NOMO-1 treated with dmso at 0.1 percent for 144 hours (cell line): ENCODE data around the gene MXI1.

Experiments
- DNase-seq: peaks from one replicate; lab custom pipeline; 2025; ENCODE audit not compliant: unreplicated experiment; lab: John Stamatoyannopoulos, UW

The MXI1 gene

DNA sequence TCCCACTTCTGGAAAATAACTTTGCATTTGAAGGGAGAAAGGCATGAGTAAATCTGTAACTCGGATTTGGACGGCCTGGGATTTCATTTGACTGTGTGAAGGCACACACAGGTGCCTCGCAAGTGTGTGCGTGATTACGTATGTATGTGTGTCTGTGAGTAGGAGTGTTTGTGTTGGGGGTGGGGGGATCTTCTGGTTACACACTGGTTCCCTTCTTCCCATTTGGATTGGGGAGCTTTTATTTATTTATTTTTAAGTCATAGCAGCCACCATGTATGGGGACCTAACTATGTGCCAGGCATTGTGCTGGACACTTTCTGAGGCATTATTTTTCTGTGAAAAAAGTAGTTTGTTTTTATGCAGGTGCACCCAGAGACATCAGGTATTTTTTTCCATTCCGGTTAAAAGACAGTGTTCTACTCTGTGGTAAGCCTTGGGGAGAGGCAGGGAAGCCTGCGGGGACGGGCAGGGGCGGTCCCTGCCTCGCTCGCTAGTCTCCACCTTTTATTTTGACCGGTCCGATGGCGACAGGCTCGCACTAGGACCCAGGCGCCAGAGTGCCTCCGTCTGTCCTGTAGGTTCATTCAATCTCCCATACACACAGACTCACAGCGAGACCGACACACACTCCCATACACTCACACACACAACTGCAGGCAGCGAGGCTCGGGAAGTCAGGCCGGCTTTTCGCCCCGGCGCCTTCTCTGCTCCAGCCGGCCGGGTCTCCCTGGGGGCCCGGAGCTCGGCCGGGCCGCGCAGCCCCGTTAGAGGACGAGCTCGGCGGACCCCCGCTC is at the start of gene MXI1:
Gene MXI1, plus strand, starts transcription at position 595 of the 794 bp plus-strand sequence. CDS start 204 bp downstream, outside the sequence.
- peak; percentile 77 for DNase-seq

- DNase-seq: no peak
These were observed 49.1 kb upstream of the MXI1 start for GRCh38 chr10:110158051-110159005.

- no peak for DNase-seq
These were observed 47.3 kb upstream of the MXI1 start for GRCh38 chr10:110160081-110160480.

DNA sequence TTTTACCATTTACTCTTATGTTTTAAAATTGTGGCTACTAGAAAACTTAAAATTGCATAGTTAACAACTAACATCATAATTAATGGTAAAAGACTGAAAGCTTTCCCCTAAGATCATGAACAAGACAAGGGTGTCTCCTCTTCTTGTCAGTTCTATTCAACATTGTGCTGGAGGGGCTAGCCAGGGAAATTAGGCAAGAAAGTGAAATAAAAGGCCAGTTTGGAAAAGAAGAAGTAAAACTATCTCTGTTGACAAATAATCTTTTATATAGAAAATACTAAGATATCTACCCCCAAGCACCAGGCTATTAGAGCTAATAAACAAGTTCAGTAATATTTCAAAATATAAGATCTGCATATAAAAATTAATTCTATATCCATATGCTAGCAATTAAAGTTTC is 46.9 kb upstream of the MXI1 start:
- peak; percentile 20 for DNase-seq

DNA sequence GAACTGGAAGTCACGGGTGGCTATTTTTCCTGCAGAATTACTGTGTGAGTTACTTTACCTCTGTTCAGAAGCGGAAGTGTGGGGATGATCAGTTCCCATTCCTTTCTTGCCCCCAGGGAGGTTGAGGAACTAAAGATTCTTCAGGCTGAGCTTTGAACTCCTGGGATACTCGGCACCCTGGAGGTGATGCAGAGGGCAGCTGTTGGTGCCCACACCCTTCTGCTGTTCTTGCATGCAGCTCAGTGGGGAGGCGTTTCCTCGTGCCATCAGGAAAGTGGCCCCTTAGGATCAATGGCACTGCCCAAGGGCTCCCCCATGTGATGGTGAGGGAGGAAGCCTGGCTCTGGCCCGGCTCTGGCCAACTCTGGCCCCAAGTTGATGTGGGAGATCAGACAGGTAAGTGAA is 44.7 kb upstream of the MXI1 start:
- peak; percentile 19 for DNase-seq

DNA sequence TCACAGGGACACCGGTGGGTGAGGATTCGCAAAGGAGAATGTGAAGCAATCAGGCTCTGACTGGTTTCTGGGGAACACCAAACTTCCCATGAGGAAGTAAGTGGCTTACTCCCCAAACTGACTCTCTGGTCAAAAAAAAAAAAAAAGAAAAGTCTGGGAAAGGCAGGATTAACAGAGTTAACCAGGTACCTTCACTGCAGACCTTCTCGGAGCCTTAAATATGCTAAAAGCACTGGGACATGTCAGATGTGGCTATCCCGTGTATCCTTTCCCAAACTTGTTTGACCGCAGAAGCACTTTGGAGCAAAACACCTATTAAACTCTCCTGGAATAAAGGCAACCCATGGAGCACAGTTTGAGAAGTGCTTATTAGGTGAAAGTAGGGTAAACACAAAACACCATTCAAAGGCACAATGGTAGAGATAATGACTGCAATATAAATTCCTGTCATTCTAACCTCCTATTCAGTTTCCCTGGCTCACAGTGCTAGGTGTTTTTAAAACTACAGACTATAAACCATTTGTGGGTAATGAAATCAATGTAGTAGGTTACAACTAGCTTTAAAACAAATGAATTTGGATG is 44.1 kb upstream of the MXI1 start:
- no peak for DNase-seq

- no peak for DNase-seq
These were observed 43.6 kb upstream of the MXI1 start for GRCh38 chr10:110163841-110164240.

DNA sequence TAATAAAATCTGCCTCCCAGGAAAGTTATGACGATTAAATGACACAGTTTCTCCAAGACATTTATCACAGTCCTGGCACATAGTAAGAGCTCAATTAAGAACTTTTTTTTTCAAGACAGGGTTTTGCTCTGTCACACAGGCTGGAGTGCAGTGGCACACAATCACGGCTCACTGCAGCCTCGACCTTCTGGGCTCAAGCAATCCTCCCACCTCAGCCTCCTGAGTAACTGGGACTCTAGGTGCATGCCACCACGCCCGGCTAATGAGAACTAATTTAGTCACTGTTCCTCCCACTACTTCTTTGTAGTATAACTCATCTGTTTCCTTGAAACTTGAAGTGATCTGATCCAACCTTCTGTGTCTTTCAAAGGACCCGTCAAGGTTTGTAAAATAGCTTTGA is 42.2 kb upstream of the MXI1 start:
- no peak for DNase-seq

DNA sequence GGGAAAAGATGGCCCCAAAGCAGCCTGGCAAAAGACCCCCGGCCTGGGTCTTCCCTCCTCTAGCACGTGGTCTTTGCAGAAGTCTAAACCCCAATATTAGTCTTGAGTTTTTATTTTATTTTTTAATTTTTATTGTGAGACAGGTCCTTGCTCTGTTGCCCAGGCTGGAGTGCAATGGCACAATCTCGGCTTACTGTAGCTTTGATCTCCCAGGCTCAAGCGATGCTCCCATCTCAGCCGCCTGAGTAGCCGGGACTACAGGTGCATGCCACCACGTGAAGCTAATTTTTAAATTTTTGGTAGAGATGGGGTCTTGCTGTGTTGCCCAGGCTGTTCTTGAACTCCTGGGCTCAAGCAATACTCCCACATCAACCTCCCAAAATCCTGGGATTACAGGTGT is 40.3 kb upstream of the MXI1 start:
- DNase-seq: no peak

DNA sequence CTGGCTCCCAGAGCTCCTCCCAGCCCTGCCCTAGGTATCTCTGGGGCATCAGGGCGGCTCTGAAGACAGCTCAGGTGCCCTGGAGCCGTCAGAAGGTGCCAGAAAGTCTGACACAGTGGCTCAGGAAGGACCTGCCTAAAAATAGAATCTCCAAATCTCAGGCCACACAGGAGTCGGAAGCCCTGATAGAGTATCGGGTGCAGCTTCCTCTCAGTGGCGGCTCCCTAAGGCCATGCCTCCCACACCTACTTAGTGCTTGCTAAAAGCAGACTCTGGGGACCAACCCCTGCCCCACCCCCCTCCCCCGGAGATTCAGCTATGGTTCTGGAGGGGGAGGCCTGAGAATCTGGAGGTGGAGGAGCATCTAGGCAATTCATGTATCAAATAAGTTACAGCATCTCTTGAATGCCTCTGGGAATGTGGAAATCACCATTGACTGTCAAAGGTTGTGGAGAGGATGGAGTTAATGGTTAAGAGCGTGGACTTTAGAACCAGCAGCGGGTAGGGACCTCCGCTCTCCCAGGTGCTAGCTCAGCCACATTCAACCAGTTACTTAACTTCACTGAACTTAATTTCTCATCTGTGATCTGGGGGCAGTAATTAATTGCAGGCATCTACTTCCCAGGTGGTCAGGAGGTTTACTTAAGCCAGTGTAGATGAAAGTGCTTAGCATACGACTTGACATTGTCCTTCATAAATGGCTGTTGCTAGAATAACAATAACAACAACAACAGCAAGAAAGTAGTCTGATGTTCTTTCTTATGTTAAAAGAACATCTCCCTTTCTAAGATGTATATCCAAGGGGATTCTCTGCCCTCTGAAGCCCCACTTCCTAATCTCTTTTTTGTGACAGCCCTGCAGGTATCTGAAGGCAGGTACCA is 38.6 kb upstream of the MXI1 start:
- DNase-seq: no peak

DNA sequence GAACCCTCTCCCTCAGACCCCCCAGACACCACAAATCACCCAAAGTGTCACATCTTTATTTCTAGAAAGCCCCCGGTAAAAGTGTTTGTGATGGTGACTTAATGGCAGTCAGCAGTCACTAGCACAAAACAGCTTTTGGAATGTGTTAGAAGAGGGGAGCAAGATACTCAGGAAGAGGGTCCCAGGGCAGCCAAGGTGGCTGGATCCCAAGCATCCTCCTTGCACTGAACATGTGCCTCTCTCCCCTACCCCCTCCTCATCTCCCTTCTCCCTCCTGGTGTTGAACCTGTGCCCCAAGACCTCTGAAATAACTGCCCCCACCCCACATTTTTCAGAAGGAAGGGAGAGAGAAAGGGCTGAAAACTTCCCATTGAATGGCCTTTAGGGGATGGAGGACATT is 37.8 kb upstream of the MXI1 start:
- no peak for DNase-seq

DNA sequence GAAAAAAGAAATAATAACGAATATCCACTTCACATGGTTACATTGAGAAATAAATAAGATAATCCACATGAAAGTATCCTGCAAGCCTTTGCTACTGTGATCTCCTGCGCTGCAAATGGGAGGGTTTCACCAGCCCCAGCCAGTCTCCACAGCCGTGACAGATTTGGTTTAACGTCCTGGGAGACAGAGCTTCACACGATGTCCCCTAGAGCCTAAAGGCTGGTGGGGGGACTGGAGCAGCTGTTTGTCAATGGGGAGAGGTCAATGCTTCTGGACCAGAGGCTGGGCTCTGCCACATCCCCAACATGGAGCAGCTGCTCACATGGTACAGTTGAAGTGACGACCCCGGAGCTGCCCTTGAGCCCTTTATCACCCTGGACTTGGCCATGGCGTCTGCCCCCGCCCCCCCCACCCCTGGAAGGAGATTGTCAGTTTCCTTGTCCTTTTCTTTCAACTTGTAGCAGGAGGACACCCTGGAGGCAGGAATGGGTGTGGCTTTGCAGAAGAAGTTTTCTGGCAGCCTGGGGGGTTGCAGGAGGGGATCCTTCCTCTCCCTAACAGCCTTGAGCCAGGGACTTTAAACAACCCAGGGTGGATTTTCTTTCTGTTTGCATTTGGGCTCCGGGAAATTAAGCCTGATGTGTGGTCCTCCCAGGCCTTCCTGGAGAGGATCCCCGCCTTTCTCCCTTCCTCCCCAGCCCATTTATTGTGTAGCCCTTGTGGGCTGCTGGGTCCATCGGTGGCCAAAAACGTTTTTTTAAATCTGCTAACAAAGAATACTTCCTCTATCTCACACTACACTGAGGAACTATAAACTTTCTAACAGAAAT is 37.0 kb upstream of the MXI1 start:
- DNase-seq: peak; percentile 4

GRCh38 chr10:110171032-110171431 is 36.4 kb upstream of the MXI1 start:
- DNase-seq: no peak

DNA sequence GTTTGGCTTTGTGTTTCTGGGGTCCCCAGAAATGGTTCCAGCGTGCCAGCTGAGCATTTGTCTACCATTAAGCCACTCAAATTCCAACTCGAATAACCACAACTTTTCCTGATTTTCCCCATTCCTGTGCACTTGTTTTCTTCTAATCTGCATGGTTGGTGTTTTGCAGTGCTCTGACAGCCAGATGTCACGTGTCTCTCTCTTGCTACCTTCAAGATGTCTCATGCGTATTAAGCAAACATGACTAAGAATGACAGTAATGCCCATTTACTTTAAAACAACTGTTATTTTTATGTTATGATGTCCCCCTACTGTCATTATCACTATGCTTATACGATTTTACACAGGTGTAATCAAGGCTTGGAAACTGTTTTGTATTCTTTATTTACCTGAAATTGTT is 35.2 kb upstream of the MXI1 start:
- DNase-seq: no peak

DNA sequence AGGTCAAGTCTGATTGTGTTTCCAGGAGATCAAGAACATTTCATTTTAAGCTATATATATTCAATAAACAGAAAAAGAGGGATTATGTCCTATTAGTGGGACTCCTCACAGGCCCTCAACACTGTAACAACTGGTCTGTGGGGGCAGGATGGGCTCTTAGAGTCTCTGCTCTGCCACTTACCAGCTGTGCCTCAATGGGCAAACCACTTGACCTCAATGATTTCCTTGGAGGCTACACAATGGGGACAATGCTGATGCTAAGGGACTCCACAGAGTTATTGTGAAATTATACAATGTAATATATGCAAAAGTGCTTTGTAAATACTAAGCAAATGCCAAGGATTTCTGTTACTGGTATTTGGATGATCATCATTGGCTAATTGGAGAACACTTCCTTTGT is 33.2 kb upstream of the MXI1 start:
- DNase-seq: no peak

- DNase-seq: no peak
These were observed 32.6 kb upstream of the MXI1 start for GRCh38 chr10:110174816-110175215.

DNA sequence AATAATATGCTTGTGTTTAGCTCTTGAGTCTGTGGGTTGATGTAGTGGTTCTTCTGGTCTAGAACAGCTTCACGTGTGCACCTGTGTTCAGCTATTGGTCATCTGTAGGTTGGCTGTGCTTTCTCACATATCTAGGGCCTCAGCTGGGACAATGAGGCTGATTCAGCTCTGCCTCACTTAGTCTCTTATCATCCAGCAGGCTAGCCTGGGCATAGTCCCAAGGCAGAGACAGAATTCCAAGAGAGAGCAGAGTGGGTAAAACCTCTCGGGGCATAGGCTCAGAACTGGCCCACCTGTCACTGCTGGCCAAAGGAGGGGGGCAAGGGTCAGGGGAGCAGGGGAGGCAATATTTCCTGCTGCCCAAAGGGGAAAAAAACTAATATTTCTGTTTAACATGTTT is 32.0 kb upstream of the MXI1 start:
- no peak for DNase-seq

DNA sequence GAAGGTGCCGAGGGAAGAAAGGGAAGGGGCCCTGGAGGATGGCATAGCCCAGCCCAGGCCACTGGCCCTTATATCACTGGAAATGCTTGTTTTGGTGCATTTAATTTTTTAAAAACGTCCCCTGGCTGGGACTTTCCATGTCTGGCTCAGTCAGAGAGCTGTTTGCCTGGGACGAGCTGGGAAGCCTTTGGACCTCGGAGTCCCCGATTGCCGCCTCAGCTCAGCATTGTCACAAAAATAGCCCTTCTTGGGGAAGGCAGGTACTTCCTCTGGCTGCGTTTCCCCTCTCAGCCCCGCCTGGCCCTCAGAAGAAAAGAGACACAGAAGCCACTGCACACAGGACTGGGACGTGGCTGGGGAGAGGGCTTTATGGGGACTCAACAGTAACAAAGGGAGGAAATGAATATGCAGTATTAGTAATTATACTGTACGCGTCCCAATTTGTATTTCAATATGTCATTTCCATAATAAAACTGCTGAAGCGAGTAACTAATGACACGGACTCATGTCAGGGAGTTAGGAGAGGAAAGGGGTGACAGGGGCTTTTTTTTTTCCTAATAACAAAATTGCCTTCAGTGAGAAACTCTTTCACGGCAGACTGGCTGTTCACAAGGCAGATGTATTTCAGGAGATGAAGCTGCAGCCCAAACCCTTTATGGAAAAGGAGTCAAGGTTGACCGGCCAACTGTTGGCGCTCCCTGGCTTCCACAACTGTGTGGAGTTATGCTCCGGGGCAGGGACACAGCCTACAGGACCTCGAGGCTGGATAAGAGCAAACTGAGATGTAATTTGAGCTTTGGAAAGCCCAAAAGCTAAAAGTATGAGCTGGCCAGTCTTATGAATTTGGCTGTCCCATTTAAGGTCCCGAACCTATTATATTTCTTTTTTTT is 31.0 kb upstream of the MXI1 start:
- no peak for DNase-seq

DNA sequence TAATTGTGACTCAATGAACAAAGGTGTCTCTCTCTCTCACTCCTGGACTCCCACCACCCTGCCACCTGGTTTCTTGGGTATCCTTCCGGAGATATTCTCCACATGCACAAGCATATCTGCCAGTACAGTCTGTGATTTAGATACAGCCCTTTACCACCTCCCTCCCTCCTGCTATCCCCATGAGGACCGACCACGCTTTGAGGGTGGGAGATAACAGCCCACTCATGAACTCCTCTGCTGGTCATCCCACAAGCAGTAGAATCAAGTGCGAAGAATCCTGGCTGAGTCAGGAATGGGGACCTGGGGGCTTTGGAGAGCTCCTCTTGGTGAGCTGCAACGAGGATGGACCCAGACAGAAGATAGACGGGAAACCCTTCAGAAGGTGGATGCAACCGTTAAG is 28.2 kb upstream of the MXI1 start:
- no peak for DNase-seq
